Mesendoderm (in vitro differentiated cells): ENCODE measurements around the gene PRDM11.

Experiments
- DNase-seq: peaks from one replicate; pipeline ENCODE4 v3.0.0; 2013
- H2AK5ac ChIP-seq: 2 replicates; pipeline ENCODE4 v1.6.1; 2013; ENCODE audit warnings: low read length, inconsistent platforms
- H2BK120ac ChIP-seq: 2 replicates; pipeline ENCODE4 v1.6.1; 2013; ENCODE audit warnings: low read depth, mild to moderate bottlenecking, low read length, moderate library complexity, mixed read lengths
- H2BK15ac ChIP-seq: replicated peaks from 2 replicates; pipeline ENCODE4 v1.6.1; 2013; ENCODE audit warnings: low read depth, mild to moderate bottlenecking, moderate library complexity
- H2BK5ac ChIP-seq: 2 replicates; pipeline ENCODE4 v1.6.1; 2013; ENCODE audit warnings: low read length, inconsistent platforms
- H3K18ac ChIP-seq: 2 replicates; pipeline ENCODE4 v1.6.1; 2013; ENCODE audit warnings: mild to moderate bottlenecking, low read length, mixed read lengths
- H3K23ac ChIP-seq: one replicate; pipeline ENCODE4 v1.6.1; 2013; ENCODE audit warnings: low read length
- H3K27ac ChIP-seq: 2 replicates; pipeline ENCODE4 v1.5.1; 2013; ENCODE audit warnings: low read depth, mild to moderate bottlenecking, inconsistent platforms, low read length, moderate library complexity
- H3K27me3 ChIP-seq: 2 replicates; pipeline ENCODE4 v1.6.1; 2013; ENCODE audit warnings: low read length, control low read depth, mild to moderate bottlenecking, inconsistent platforms; ENCODE audit not compliant: insufficient read depth, poor library complexity
- H3K36me3 ChIP-seq: 2 replicates; pipeline ENCODE4 v1.6.1; 2013; ENCODE audit warnings: low read length, inconsistent platforms; ENCODE audit not compliant: control insufficient read depth, insufficient read depth
- H3K4ac ChIP-seq: one replicate; pipeline ENCODE4 v1.6.1; 2013; ENCODE audit warnings: low read depth, mild to moderate bottlenecking, low read length, moderate library complexity
- H3K4me1 ChIP-seq: 2 replicates; pipeline ENCODE4 v1.6.1; 2013; ENCODE audit warnings: low read depth, low read length, inconsistent platforms; ENCODE audit not compliant: control insufficient read depth
- H3K4me2 ChIP-seq: 2 replicates; pipeline ENCODE4 v1.6.1; 2013; ENCODE audit warnings: low read length
- H3K4me3 ChIP-seq: 2 replicates; pipeline ENCODE4 v1.5.1; 2013; ENCODE audit warnings: mild to moderate bottlenecking, low read length
- H3K56ac ChIP-seq: one replicate; pipeline ENCODE4 v1.6.1; 2013; ENCODE audit warnings: low read length
- H3K79me1 ChIP-seq: 2 replicates; pipeline ENCODE4 v1.6.1; 2013; ENCODE audit warnings: low read length, inconsistent platforms
- H3K79me2 ChIP-seq: 2 replicates; pipeline ENCODE4 v1.6.1; 2013; ENCODE audit warnings: mild to moderate bottlenecking, low read length; ENCODE audit not compliant: control insufficient read depth, insufficient read depth
- H3K9ac ChIP-seq: 2 replicates; pipeline ENCODE4 v1.6.1; 2013; ENCODE audit warnings: low read length, inconsistent platforms
- H4K5ac ChIP-seq: one replicate; pipeline ENCODE4 v1.6.1; 2013; ENCODE audit warnings: low read length
- H4K8ac ChIP-seq: one replicate; pipeline ENCODE4 v1.6.1; 2013; ENCODE audit warnings: low read depth, mild to moderate bottlenecking, control low read depth, low read length, moderate library complexity
- WGBS: extraction: QIAGEN DNeasy Blood & Tissue Kit; methylation state at CpG from one replicate; pipeline ENCODE4 v1.1.7; 2013; ENCODE audit warnings: low lambda C conversion rate, missing lambda C conversion rate; ENCODE audit not compliant: insufficient coverage; ENCODE audit errors: extremely low coverage; 5-methylcytosine and 5-hydroxymethylcytosine counted together

PRDM11 gene

GRCh38 chr11:45106440-45106839, 40.0 kb upstream of the PRDM11 start:
- Histone ChIP-seq H3K27ac (no peak overlapping the region), H4K5ac (no peak overlapping the region), H3K23ac (no peak overlapping the region), H3K4ac (no peak overlapping the region), H3K79me1 (no peaks in the 10 kb centered on the region), H2BK15ac (no peak overlapping the region), H3K4me2 (no peak overlapping the region), H2BK120ac (no peak overlapping the region), H4K8ac (no peak overlapping the region), H3K56ac (no peak overlapping the region), H2AK5ac (no peak overlapping the region), H3K79me2 (no peaks in the 10 kb centered on the region), H3K4me1 (no peaks in the 10 kb centered on the region), H3K18ac (no peak overlapping the region), H3K27me3 (no peaks in the 10 kb centered on the region), H3K4me3 (no peak overlapping the region), H2BK5ac (no peak overlapping the region), H3K9ac (no peak overlapping the region), H3K36me3 (no peaks in the 10 kb centered on the region)
- no CpG with 5 or more reads among the region's 9 CpGs for WGBS
- no peak for DNase-seq

- Histone ChIP-seq H3K56ac (no peak overlapping the region), H3K18ac (no peak overlapping the region), H3K4me1 (no peaks in the 10 kb centered on the region), H3K79me1 (no peaks in the 10 kb centered on the region), H4K8ac (no peak overlapping the region), H3K9ac (no peak overlapping the region), H3K4me3 (no peak overlapping the region), H3K4ac (no peak overlapping the region), H3K36me3 (no peaks in the 10 kb centered on the region), H3K23ac (no peak overlapping the region), H2AK5ac (no peak overlapping the region), H3K27me3 (no peaks in the 10 kb centered on the region), H3K79me2 (no peaks in the 10 kb centered on the region), H4K5ac (no peak overlapping the region), H3K27ac (no peak overlapping the region), H3K4me2 (no peak overlapping the region), H2BK5ac (no peak overlapping the region), H2BK15ac (no peak overlapping the region), H2BK120ac (no peak overlapping the region)
- WGBS = no CpG with 5 or more reads among the region's 5 CpGs
- DNase-seq = no peak
These were observed 39.4 kb upstream of the PRDM11 start for GRCh38 chr11:45107029-45107428.

- Histone ChIP-seq H3K4me2 (no peak overlapping the region), H2BK15ac (no peak overlapping the region), H3K4ac (no peak overlapping the region), H2BK120ac (no peak overlapping the region), H3K27me3 (no peaks in the 10 kb centered on the region), H4K8ac (no peak overlapping the region), H3K4me3 (no peak overlapping the region), H3K79me2 (no peaks in the 10 kb centered on the region), H2BK5ac (no peak overlapping the region), H4K5ac (no peak overlapping the region), H2AK5ac (no peak overlapping the region), H3K79me1 (no peaks in the 10 kb centered on the region), H3K36me3 (no peaks in the 10 kb centered on the region), H3K4me1 (no peaks in the 10 kb centered on the region), H3K18ac (no peak overlapping the region), H3K27ac (no peak overlapping the region), H3K56ac (no peak overlapping the region), H3K9ac (no peak overlapping the region), H3K23ac (no peak overlapping the region)
- WGBS = no CpG with 5 or more reads among the region's 14 CpGs
- no peak for DNase-seq
These were observed 38.1 kb upstream of the PRDM11 start for GRCh38 chr11:45108070-45109064.

- no peaks in the 10 kb centered on the region for H3K27me3 ChIP-seq
- H3K79me2 ChIP-seq = no peaks in the 10 kb centered on the region
- DNase-seq = no peak
- no peak overlapping the region for H4K8ac ChIP-seq
- H2AK5ac ChIP-seq = no peak overlapping the region
- no peaks in the 10 kb centered on the region for H3K36me3 ChIP-seq
- no peak overlapping the region for H4K5ac ChIP-seq
- H3K56ac ChIP-seq = no peak overlapping the region
- H3K4me3 ChIP-seq = no peak overlapping the region
- no peaks in the 10 kb centered on the region for H3K79me1 ChIP-seq
- H2BK5ac ChIP-seq = no peak overlapping the region
- H3K23ac ChIP-seq = no peak overlapping the region
- H3K18ac ChIP-seq = no peak overlapping the region
- no peak overlapping the region for H2BK15ac ChIP-seq
- no peak overlapping the region for H2BK120ac ChIP-seq
- H3K4me1 ChIP-seq = no peaks in the 10 kb centered on the region
- H3K4me2 ChIP-seq = no peak overlapping the region
- no CpG with 5 or more reads among the region's 3 CpGs for WGBS
- H3K9ac ChIP-seq = no peak overlapping the region
- H3K4ac ChIP-seq = no peak overlapping the region
- H3K27ac ChIP-seq = no peak overlapping the region
These were observed 37.0 kb upstream of the PRDM11 start for GRCh38 chr11:45109400-45109799.

- Histone ChIP-seq H3K27me3 (no peaks in the 10 kb centered on the region), H3K4ac (no peak overlapping the region), H4K8ac (no peak overlapping the region), H3K4me2 (no peak overlapping the region), H2AK5ac (no peak overlapping the region), H4K5ac (no peak overlapping the region), H3K79me1 (no peaks in the 10 kb centered on the region), H2BK15ac (no peak overlapping the region), H3K4me3 (no peak overlapping the region), H3K4me1 (no peaks in the 10 kb centered on the region), H3K18ac (no peak overlapping the region), H2BK5ac (no peak overlapping the region), H3K27ac (no peak overlapping the region), H3K79me2 (no peaks in the 10 kb centered on the region), H3K56ac (no peak overlapping the region), H2BK120ac (no peak overlapping the region), H3K23ac (no peak overlapping the region), H3K9ac (no peak overlapping the region), H3K36me3 (no peaks in the 10 kb centered on the region)
- WGBS = no CpG with 5 or more reads among the region's 10 CpGs
- peak; percentile 81 for DNase-seq
These were observed 35.9 kb upstream of the PRDM11 start for GRCh38 chr11:45110562-45110961.

- no peak overlapping the region for H3K4me2 ChIP-seq
- H4K8ac ChIP-seq = no peak overlapping the region
- H3K9ac ChIP-seq = no peak overlapping the region
- H3K56ac ChIP-seq = no peak overlapping the region
- H3K4me1 ChIP-seq = no peaks in the 10 kb centered on the region
- H3K4ac ChIP-seq = no peak overlapping the region
- no peaks in the 10 kb centered on the region for H3K79me1 ChIP-seq
- no peak overlapping the region for H2BK5ac ChIP-seq
- no peak overlapping the region for H3K23ac ChIP-seq
- no peak overlapping the region for H2AK5ac ChIP-seq
- H3K27me3 ChIP-seq = no peaks in the 10 kb centered on the region
- no peaks in the 10 kb centered on the region for H3K36me3 ChIP-seq
- no peak overlapping the region for H2BK120ac ChIP-seq
- no peaks in the 10 kb centered on the region for H3K79me2 ChIP-seq
- no peak overlapping the region for H4K5ac ChIP-seq
- H3K4me3 ChIP-seq = no peak overlapping the region
- no peak overlapping the region for H2BK15ac ChIP-seq
- H3K27ac ChIP-seq = no peak overlapping the region
- DNase-seq = no peak
- no peak overlapping the region for H3K18ac ChIP-seq
These were observed 32.6 kb upstream of the PRDM11 start for GRCh38 chr11:45113807-45114206.
